ENCODE measurements around the gene ATG9B. TPM values are rescaled to one million over a fixed set of nuclear protein-coding genes. Genes with fewer than 3 reads are reported as not detected.

ATG9B gene
- total and polyA plus RNA-seq, 9 of the 15 experiments (the other 6 are each of a cell fraction or from before 2014, with no cell fraction given), result 0.29 to 8.0 (median 2.1) TPM

DNA sequence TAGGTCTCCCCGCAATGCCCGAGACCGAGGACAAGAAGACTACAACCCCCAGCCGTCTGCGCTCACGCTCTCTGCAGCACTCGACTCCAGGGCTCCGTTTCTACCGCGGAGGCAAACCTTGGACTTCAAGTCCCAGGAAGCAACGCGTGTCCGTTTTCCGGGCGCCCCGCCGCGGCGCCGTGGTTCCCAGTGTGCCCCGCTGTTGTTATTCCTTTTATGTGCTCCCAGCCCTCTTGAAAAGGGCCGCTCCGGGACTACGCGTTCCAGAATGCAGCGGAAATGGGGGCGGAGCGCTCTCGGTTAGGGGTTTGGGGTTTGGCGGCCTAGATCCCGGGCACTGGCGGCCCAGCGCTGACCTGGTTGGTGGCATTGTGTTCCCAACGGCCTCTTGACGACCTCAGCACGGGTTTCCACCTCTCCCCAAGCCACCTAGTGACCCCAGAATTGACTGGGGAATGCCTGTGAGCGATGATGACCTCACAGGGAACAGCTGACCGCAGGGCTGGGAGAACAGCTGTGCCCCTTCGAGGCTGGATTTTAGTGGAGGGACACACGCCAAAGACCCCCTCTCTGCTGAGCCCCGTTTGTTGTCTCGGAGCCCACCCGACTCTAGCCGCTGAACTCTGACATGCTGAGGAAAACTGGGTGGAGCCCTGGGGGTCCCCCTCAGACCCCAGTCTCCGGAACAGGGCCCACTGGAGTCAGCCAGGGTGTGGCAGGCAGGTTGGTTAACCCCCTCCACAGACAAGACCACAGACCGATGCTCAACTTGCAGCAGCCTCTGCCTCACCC, 33.9 kb upstream of the ATG9B start (continued):
- TF ChIP-seq DPF2 (IDR thresholded peaks at IDR 0.05), result peak; percentile 62
- peak; percentile 82 for TF ChIP-seq HDAC2 (IDR thresholded peaks at IDR 0.05)
- TF ChIP-seq NR4A1 (CRISPR knock-in tag; IDR thresholded peaks at IDR 0.05), result peak; percentile 88; the same call in 1 of the 2 replicates
- 0 out of 2 replicates have a peak, but pooled peaks have one; percentile 54 for TF ChIP-seq NR4A1 (tag; IDR thresholded peaks at IDR 0.05)
- TF ChIP-seq ZBTB1 (CRISPR knock-in tag; IDR thresholded peaks at IDR 0.05; ENCODE audit: borderline replicate concordance, low read depth), result peak; percentile 65; the same call in 1 of the 2 replicates
- TF ChIP-seq SMARCC2 (IDR thresholded peaks at IDR 0.05; ENCODE audit: low read depth), result peak; percentile 51; the same call in 1 of the 2 replicates
- TF ChIP-seq FOXP1 (CRISPR knock-in tag; IDR thresholded peaks at IDR 0.05), result 0 out of 2 replicates have a peak, but pooled peaks have one; percentile 10
- peak; percentile 21; the same call in 1 of the 2 replicates for TF ChIP-seq SPI1 (IDR thresholded peaks at IDR 0.05; ENCODE audit: borderline replicate concordance, low read depth, low read length)
- TF ChIP-seq MYNN (IDR thresholded peaks at IDR 0.05), result peak; percentile 49; the same call in 1 of the 2 replicates
- no peak for TF ChIP-seq MYNN (CRISPR knock-in tag; IDR thresholded peaks at IDR 0.05)
- TF ChIP-seq TAF15 (IDR thresholded peaks at IDR 0.05; ENCODE audit: low read depth, low read length), result no peak
- peak; percentile 12; the same call in 1 of the 2 replicates for TF ChIP-seq HOXB6 (CRISPR knock-in tag; IDR thresholded peaks at IDR 0.05; ENCODE audit: borderline replicate concordance)
- peak; percentile 84 for TF ChIP-seq KDM5B (IDR thresholded peaks at IDR 0.05; ENCODE audit: insufficient replicate concordance, low read depth, low read length)
- peak; percentile 79 for TF ChIP-seq POLR2A (conservative IDR thresholded peaks at IDR 0.05)
- peak; percentile 22; the same call in 1 of the 2 replicates for TF ChIP-seq KLF13 (tag; IDR thresholded peaks at IDR 0.05; ENCODE audit: borderline replicate concordance, low read depth)
- peak in 1 of 2 experiments; percentile 94; a peak in 2 of 4 replicates for TF ChIP-seq ZNF318 (IDR thresholded peaks at IDR 0.05; ENCODE audit: borderline replicate concordance in 1 of 2, low read depth in 1 of 2)
- TF ChIP-seq STAT5A (IDR thresholded peaks at IDR 0.05; ENCODE audit: borderline replicate concordance, low read length), result no peak
- TF ChIP-seq STAT5B (CRISPR knock-in tag; IDR thresholded peaks at IDR 0.05), result no peak
- TF ChIP-seq RAD51 (IDR thresholded peaks at IDR 0.05; ENCODE audit: borderline replicate concordance, low read depth), result peak; percentile 73; the same call in 1 of the 2 replicates
- no peak for TF ChIP-seq MEIS2 (IDR thresholded peaks at IDR 0.05; ENCODE audit: partially characterized antibody)
- TF ChIP-seq NRF1 (conservative IDR thresholded peaks at IDR 0.05 in 1 of 2, IDR thresholded peaks at IDR 0.05 in 1 of 2), result peak; percentile 90 to 92
- peak; percentile 20 for TF ChIP-seq SMAD1 (IDR thresholded peaks at IDR 0.05; ENCODE audit: low read depth, low read length, partially characterized antibody)
